Caco-2 (cell line): ENCODE measurements around the gene AMBRA1. TPM values are rescaled to one million over a fixed set of nuclear protein-coding genes. Genes with fewer than 3 reads are reported as not detected.

Experiments used
- BruUV-seq: library from RNA; stranded (reverse); fragments of 400-500 nt; replicated peaks from 2 replicates; lab custom pipeline; 2021; lab: Mats Ljungman, UMichigan
- CTCF ChIA-PET: fragments of 300-600 bp; sonication (Branson Sonifier 250); formaldehyde crosslinking; loops from one replicate; lab custom pipeline; 2022; ENCODE audit warnings: antibody characterized with exemption; lab: Charles Lee
- POLR2A ChIA-PET: fragments of 300-600 bp; sonication (Branson Sonifier 250); formaldehyde crosslinking; loops from one replicate; lab custom pipeline; 2022; ENCODE audit warnings: antibody characterized with exemption; lab: Charles Lee
- DNase-seq, 2 experiments: peaks; one replicate each; pipeline versions ENCODE4 v3.0.0 to v3.0.0-alpha.2; 2020 to 2022
- H3K27me3 ChIP-seq: replicated peaks from 2 replicates; pipeline ENCODE4 v1.6.0; 2011; ENCODE audit warnings: low read length; ENCODE audit not compliant: control insufficient read depth, insufficient read depth
- H3K36me3 ChIP-seq: 2 replicates; pipeline ENCODE4 v1.5.1; 2011; ENCODE audit warnings: low read length; ENCODE audit not compliant: control insufficient read depth, insufficient read depth
- H3K4me1 ChIP-seq: fragments of 250-450 bp; sonication (Bioruptor Pico); 2 replicates; pipeline ENCODE4 v1.5.1; 2020; ENCODE audit warnings: mild to moderate bottlenecking
- H3K4me3 ChIP-seq: 2 replicates; pipeline ENCODE4 v1.5.1; 2011; ENCODE audit warnings: low read depth, mild to moderate bottlenecking, control low read depth, low read length
- H3K9me3 ChIP-seq: fragments of 250-450 bp; sonication (Bioruptor Pico); 2 replicates; pipeline ENCODE4 v1.5.1; 2020; ENCODE audit warnings: mild to moderate bottlenecking, moderate library complexity
- H3K27ac Mint-ChIP-seq: one replicate; pipeline ENCODE4 v1.8.0; 2022; ENCODE audit warnings: mixed read lengths; ENCODE audit not compliant: unreplicated experiment
- H3K27me3 Mint-ChIP-seq: one replicate; pipeline ENCODE4 v1.8.0; 2022; ENCODE audit warnings: mixed read lengths; ENCODE audit not compliant: insufficient read depth, unreplicated experiment
- H3K36me3 Mint-ChIP-seq: one replicate; pipeline ENCODE4 v1.8.0; 2022; ENCODE audit warnings: mild to moderate bottlenecking, mixed read lengths; ENCODE audit not compliant: insufficient read depth, unreplicated experiment
- H3K4me1 Mint-ChIP-seq: one replicate; pipeline ENCODE4 v1.8.0; 2022; ENCODE audit warnings: low read depth, mixed read lengths; ENCODE audit not compliant: unreplicated experiment
- H3K4me3 Mint-ChIP-seq: one replicate; pipeline ENCODE4 v1.8.0; 2022; ENCODE audit warnings: mild to moderate bottlenecking, moderate library complexity, mixed read lengths; ENCODE audit not compliant: unreplicated experiment
- H3K9me3 Mint-ChIP-seq: one replicate; pipeline ENCODE4 v1.8.0; 2022; ENCODE audit warnings: mixed read lengths; ENCODE audit not compliant: unreplicated experiment
- intact Hi-C: fragments of 100-400 bp; cut with micrococcal nuclease; formaldehyde crosslinking; loops from one replicate; pipeline ENCODE4 v1.10.0; 2022; ENCODE audit not compliant: unreplicated experiment
- total RNA-seq: library from RNA; stranded (reverse); gene quantifications from 2 replicates; pipeline ENCODE4 v1.2.3, GENCODE V29; 2022
- TF ChIP-seq, protein P1 (sequence below), 2 experiments: fragments of 200-600 bp in 1 of 2; IDR thresholded peaks; 1 replicate in 1 of 2; 2 replicates in 1 of 2; pipeline versions ENCODE4 v1.5.1 to v1.8.0; 2011 to 2022; ENCODE audit warnings: antibody characterized with exemption in 1 of 2, control low read depth in 1 of 2, inconsistent platforms in 1 of 2, low read depth in 1 of 2, low read length in 1 of 2, mild to moderate bottlenecking in 1 of 2, moderate library complexity in 1 of 2; ENCODE audit not compliant: insufficient read depth in 1 of 2, severe bottlenecking in 1 of 2, unreplicated experiment in 1 of 2

Gene AMBRA1
- total RNA-seq, 1 experiment from 2014 or later, result 48.1 TPM

- Mint-ChIP-seq H3K36me3 (peaks cover 35% of the 10 kb centered on the region), H3K9me3 (no peaks in the 10 kb centered on the region), H3K4me3 (no peak overlapping the region), H3K27ac (no peak overlapping the region), H3K4me1 (peaks cover 10% of the 10 kb centered on the region), H3K27me3 (peaks cover 12% of the 10 kb centered on the region)
- ChIA-PET POLR2A (no interaction called here), CTCF (interaction anchor here (1.2 kb wide), 1 partner anchor 21 kb away, joined by 3 read pairs; no protein-coding TSS in a partner anchor)
- BruUV-seq, result no TSS peak
- Histone ChIP-seq H3K9me3 (no peaks in the 10 kb centered on the region), H3K4me3 (no peak overlapping the region), H3K36me3 (no peaks in the 10 kb centered on the region; the same call in 1 of the 2 replicates), H3K4me1 (peaks cover 19% of the 10 kb centered on the region), H3K27me3 (peaks cover 6% of the 10 kb centered on the region)
- no peak for DNase-seq
- intact Hi-C loops, result no loop called here
- TF ChIP-seq, protein P1, sequence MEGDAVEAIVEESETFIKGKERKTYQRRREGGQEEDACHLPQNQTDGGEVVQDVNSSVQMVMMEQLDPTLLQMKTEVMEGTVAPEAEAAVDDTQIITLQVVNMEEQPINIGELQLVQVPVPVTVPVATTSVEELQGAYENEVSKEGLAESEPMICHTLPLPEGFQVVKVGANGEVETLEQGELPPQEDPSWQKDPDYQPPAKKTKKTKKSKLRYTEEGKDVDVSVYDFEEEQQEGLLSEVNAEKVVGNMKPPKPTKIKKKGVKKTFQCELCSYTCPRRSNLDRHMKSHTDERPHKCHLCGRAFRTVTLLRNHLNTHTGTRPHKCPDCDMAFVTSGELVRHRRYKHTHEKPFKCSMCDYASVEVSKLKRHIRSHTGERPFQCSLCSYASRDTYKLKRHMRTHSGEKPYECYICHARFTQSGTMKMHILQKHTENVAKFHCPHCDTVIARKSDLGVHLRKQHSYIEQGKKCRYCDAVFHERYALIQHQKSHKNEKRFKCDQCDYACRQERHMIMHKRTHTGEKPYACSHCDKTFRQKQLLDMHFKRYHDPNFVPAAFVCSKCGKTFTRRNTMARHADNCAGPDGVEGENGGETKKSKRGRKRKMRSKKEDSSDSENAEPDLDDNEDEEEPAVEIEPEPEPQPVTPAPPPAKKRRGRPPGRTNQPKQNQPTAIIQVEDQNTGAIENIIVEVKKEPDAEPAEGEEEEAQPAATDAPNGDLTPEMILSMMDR (IDR thresholded peaks at IDR 0.05; ENCODE audit: insufficient read depth in 1 of 2, low read depth in 1 of 2, low read length in 1 of 2, severe bottlenecking in 1 of 2, unreplicated experiment in 1 of 2), result no peak
These were observed 207.1 kb downstream of the AMBRA1 start for GRCh38 chr11:46386674-46387073.

DNA sequence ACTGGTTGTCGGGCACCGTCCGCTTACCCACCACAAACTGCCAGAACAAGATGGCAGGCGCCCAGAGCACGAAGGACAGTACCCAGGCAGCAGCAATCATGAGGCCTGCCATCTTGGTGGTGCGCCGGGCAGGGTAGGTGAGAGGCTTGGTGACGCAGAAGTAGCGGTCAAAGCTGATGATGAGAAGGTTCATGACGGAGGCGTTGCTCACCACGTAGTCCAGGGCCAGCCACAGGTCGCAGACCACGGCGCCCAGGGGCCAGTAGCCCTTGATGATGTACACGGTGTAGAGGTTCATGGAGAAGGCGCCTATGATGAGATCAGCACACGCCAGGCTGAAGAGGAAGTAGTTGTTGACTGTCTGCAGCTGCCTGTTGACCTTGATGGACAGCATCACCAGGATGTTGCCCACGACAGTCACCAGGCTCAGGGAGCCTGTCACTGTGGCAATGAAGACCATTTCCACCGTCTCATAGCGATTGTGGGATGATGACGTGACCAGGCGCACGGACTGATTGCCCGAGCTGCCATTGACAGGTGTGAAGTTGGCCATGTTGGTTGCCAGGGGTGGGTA, 207.7 kb downstream of the AMBRA1 start:
- BruUV-seq, result no TSS peak
- ChIA-PET POLR2A (no interaction called here), CTCF (interaction anchor here (1.2 kb wide), 1 partner anchor 21 kb away, joined by 3 read pairs; no protein-coding TSS in a partner anchor)
- Histone ChIP-seq H3K4me1 (peaks cover 19% of the 10 kb centered on the region), H3K36me3 (no peaks in the 10 kb centered on the region; the same call in 1 of the 2 replicates), H3K9me3 (no peaks in the 10 kb centered on the region), H3K4me3 (no peak overlapping the region), H3K27me3 (peaks cover 6% of the 10 kb centered on the region)
- H3K36me3 Mint-ChIP-seq, result peaks cover 40% of the 10 kb centered on the region
- DNase-seq, result no peak
- intact Hi-C loops, result no loop called here
- peaks cover 10% of the 10 kb centered on the region for H3K4me1 Mint-ChIP-seq
- peaks cover 12% of the 10 kb centered on the region for H3K27me3 Mint-ChIP-seq
- no peak overlapping the region for H3K27ac Mint-ChIP-seq
- TF ChIP-seq, protein P1 (IDR thresholded peaks at IDR 0.05; ENCODE audit: insufficient read depth in 1 of 2, low read depth in 1 of 2, low read length in 1 of 2, severe bottlenecking in 1 of 2, unreplicated experiment in 1 of 2), result no peak
- H3K4me3 Mint-ChIP-seq, result no peak overlapping the region
- no peaks in the 10 kb centered on the region for H3K9me3 Mint-ChIP-seq

DNA sequence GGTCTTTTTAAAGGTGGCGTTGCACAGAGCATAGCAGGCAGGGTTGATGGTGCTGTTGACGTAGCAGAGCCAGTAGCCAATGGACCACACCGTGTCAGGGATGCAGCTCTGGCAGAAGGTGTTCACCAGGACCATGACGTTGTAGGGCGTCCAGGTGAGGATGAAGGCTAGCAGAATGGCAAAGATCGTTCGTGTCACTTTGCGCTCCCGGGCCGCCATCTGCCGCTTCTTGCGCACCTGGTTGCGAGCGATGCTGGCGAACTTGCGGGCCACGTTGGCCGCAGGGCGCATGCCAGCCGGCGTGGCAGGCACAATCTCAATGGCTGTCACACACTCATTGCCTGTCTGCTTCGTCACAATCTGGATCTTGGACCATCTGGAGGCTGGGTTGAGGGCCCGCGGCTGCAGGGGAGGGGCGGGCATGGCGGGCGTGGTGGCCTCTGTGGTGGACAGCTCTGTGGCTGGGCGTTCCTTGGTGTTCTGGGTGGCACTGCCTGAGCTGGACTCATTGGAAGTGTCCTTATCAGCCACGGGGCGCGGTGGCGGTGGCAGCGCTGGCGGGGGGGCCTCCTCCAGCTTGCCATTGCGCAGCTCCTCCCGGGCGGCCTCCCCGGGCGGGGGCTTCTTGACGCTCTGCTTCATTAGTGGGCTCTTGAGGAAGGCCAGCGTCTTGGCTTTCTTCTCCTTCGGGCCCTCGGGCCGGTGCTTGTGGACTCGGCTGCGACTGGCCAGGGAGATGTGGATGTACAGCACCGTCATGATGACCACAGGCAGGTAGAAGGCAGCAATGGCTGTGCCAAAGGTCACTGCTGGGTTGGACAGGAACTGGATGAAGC, 208.4 kb downstream of the AMBRA1 start:
- H3K4me1 ChIP-seq, result peaks cover 15% of the 10 kb centered on the region
- Mint-ChIP-seq H3K36me3 (peaks cover 41% of the 10 kb centered on the region), H3K27ac (no peak overlapping the region), H3K4me3 (no peak overlapping the region), H3K4me1 (peaks cover 10% of the 10 kb centered on the region), H3K27me3 (peaks cover 12% of the 10 kb centered on the region), H3K9me3 (no peaks in the 10 kb centered on the region)
- H3K36me3 ChIP-seq, result no peaks in the 10 kb centered on the region; the same call in 1 of the 2 replicates
- ChIA-PET POLR2A (no interaction called here), CTCF (no interaction called here)
- no peak overlapping the region for H3K4me3 ChIP-seq
- peaks cover 3% of the 10 kb centered on the region for H3K27me3 ChIP-seq
- no peak for DNase-seq
- BruUV-seq, result no TSS peak
- TF ChIP-seq, protein P1 (IDR thresholded peaks at IDR 0.05; ENCODE audit: insufficient read depth in 1 of 2, low read depth in 1 of 2, low read length in 1 of 2, severe bottlenecking in 1 of 2, unreplicated experiment in 1 of 2), result no peak
- intact Hi-C loops, result no loop called here
- no peaks in the 10 kb centered on the region for H3K9me3 ChIP-seq
